ENCODE results near the gene GPR42.
"Not testable (repeated sequence)": the region's sequence is repeated elsewhere in the genome, so short reads cannot be mapped to it uniquely, and the experiment has no call there.

The GPR42 gene

GRCh38 chr19:35347171-35347929 lies 23.5 kb upstream of the GPR42 start, which contains the start of gene FFAR1:
FFAR1 (plus strand) TSS chr19:35347902; CDS start chr19:35351552, 3,650 bp downstream.
- FAIRE-seq: no peak

GRCh38 chr19:35347930-35348298 lies 23.0 kb upstream of the GPR42 start:
- no peak for FAIRE-seq

GRCh38 chr19:35348911-35349611 lies 21.8 kb upstream of the GPR42 start:
- no peak for FAIRE-seq

- FAIRE-seq: no peak
These were observed 21.0 kb upstream of the GPR42 start for GRCh38 chr19:35349614-35350521.

- no peak for FAIRE-seq
These were observed 20.3 kb upstream of the GPR42 start for GRCh38 chr19:35350591-35350990.

GRCh38 chr19:35351411-35352176 lies 19.3 kb upstream of the GPR42 start:
- FAIRE-seq: no peak

GRCh38 chr19:35352177-35352447 lies 18.8 kb upstream of the GPR42 start:
- no peak for FAIRE-seq

- FAIRE-seq: peak; percentile 61
These were observed 18.2 kb upstream of the GPR42 start for GRCh38 chr19:35352448-35353304.

- FAIRE-seq: no peak
These were observed 17.2 kb upstream of the GPR42 start for GRCh38 chr19:35353635-35354034.

GRCh38 chr19:35354898-35355297 lies 16.0 kb upstream of the GPR42 start:
- FAIRE-seq: no peak

GRCh38 chr19:35355791-35356460 lies 14.9 kb upstream of the GPR42 start:
- no peak for FAIRE-seq

- FAIRE-seq: no peak
These were observed 12.8 kb upstream of the GPR42 start, which contains the start of gene FFAR3 for GRCh38 chr19:35357867-35358573. FFAR3 (plus strand) TSS chr19:35358460; CDS start chr19:35358891, 431 bp downstream.

GRCh38 chr19:35358834-35359233 lies 12.0 kb upstream of the GPR42 start:
- FAIRE-seq: not testable (repeated sequence)

GRCh38 chr19:35359395-35359794 lies 11.5 kb upstream of the GPR42 start:
- FAIRE-seq: not testable (repeated sequence)

- FAIRE-seq: not testable (repeated sequence)
These were observed 10.8 kb upstream of the GPR42 start for GRCh38 chr19:35360081-35360480.

GRCh38 chr19:35360880-35361420 lies 9.9 kb upstream of the GPR42 start:
- FAIRE-seq: no peak

GRCh38 chr19:35362261-35363000 lies 8.4 kb upstream of the GPR42 start:
- FAIRE-seq: no peak

GRCh38 chr19:35363001-35363590 lies 7.8 kb upstream of the GPR42 start:
- FAIRE-seq: no peak

All from A204.1 (cell line).